PC-9 (cell line): ENCODE measurements around the gene SLC19A3. TPM values are rescaled to one million over a fixed set of nuclear protein-coding genes. Genes with fewer than 3 reads are reported as not detected.
"Not testable (repeated sequence)": the region's sequence is repeated elsewhere in the genome, so short reads cannot be mapped to it uniquely, and the experiment has no call there.

ENCODE experiments used
- BruUV-seq: library from RNA; stranded (reverse); fragments of 400-500 nt; replicated peaks from 2 replicates; lab custom pipeline; 2021; lab: Mats Ljungman, UMichigan
- CTCF ChIA-PET: fragments of 300-600 bp; sonication (Branson Sonifier 250); formaldehyde crosslinking; loops from one replicate; lab custom pipeline; 2022; ENCODE audit warnings: antibody characterized with exemption; lab: Charles Lee
- POLR2A ChIA-PET: fragments of 300-600 bp; sonication (Branson Sonifier 250); formaldehyde crosslinking; loops from one replicate; lab custom pipeline; 2022; ENCODE audit warnings: antibody characterized with exemption; ENCODE audit not compliant: unreplicated experiment; lab: Charles Lee
- DNase-seq, 2 experiments: peaks; one replicate each; pipeline versions ENCODE4 v3.0.0 to v3.0.0-alpha.2; 2015 to 2022; ENCODE audit warnings: mixed read lengths in 1 of 2
- H2AFZ ChIP-seq: fragments of 200-600 bp; sonication (generic); 2 replicates; pipeline ENCODE4 v1.8.1; 2017; ENCODE audit warnings: antibody characterized with exemption
- H3F3A ChIP-seq: fragments of 200-600 bp; sonication (generic); 2 replicates; pipeline ENCODE4 v1.8.1; 2017; ENCODE audit warnings: antibody characterized with exemption, mild to moderate bottlenecking, low read depth; ENCODE audit not compliant: insufficient read depth
- H3K27ac ChIP-seq: fragments of 200-600 bp; sonication (generic); 2 replicates; pipeline ENCODE4 v1.6.1; 2016; ENCODE audit warnings: mixed run types
- H3K27me3 ChIP-seq: fragments of 200-600 bp; sonication (generic); 2 replicates; pipeline ENCODE4 v1.6.1; 2016; ENCODE audit warnings: low read depth, mixed run types; ENCODE audit not compliant: insufficient read depth
- H3K36me3 ChIP-seq: fragments of 200-600 bp; sonication (generic); 2 replicates; pipeline ENCODE4 v1.6.1; 2016; ENCODE audit warnings: low read depth, mixed run types
- H3K4me1 ChIP-seq: fragments of 200-600 bp; sonication (generic); replicated peaks from 2 replicates; pipeline ENCODE4 v1.6.1; 2016; ENCODE audit warnings: mixed run types; ENCODE audit not compliant: insufficient read depth
- H3K4me2 ChIP-seq: fragments of 200-600 bp; sonication (generic); 2 replicates; pipeline ENCODE4 v1.6.1; 2017; ENCODE audit warnings: mixed run types
- H3K4me3 ChIP-seq: fragments of 200-600 bp; sonication (generic); 2 replicates; pipeline ENCODE4 v1.6.1; 2016; ENCODE audit warnings: mixed run types
- H3K79me2 ChIP-seq: fragments of 200-600 bp; sonication (generic); 2 replicates; pipeline ENCODE4 v1.6.1; 2017; ENCODE audit warnings: low read depth, mixed run types
- H3K9me2 ChIP-seq: fragments of 200-600 bp; sonication (generic); 2 replicates; pipeline ENCODE4 v1.8.1; 2017; ENCODE audit warnings: mild to moderate bottlenecking; ENCODE audit not compliant: insufficient read depth
- H3K9me3 ChIP-seq: fragments of 200-600 bp; sonication (generic); 2 replicates; pipeline ENCODE4 v1.8.1; 2016; ENCODE audit warnings: low read depth; ENCODE audit not compliant: insufficient read depth
- H4K20me1 ChIP-seq: fragments of 200-600 bp; sonication (generic); 2 replicates; pipeline ENCODE4 v1.8.1; 2017; ENCODE audit not compliant: insufficient read depth
- CTCF ChIP-seq: fragments of 200-600 bp; sonication (generic); conservative IDR thresholded peaks from 2 replicates; pipeline ENCODE4 v1.6.1; 2017; ENCODE audit warnings: mixed run types, antibody characterized with exemption, mild to moderate bottlenecking, moderate library complexity
- EZH2 ChIP-seq: fragments of 200-600 bp; sonication (generic); IDR thresholded peaks from 2 replicates; pipeline ENCODE4 v1.8.0; 2017; ENCODE audit warnings: antibody characterized with exemption, low read depth
- intact Hi-C: fragments of 100-400 bp; cut with micrococcal nuclease; formaldehyde crosslinking; loops from one replicate; pipeline ENCODE4 v1.10.0; 2022; ENCODE audit not compliant: unreplicated experiment
- total RNA-seq: library from RNA; stranded (reverse); gene quantifications from 2 replicates; pipeline ENCODE4 v1.2.3, GENCODE V29; 2021

SLC19A3 gene
- total RNA-seq, 1 experiment from 2014 or later, result 4.3 TPM

- Histone ChIP-seq H3K9me3 (no peaks in the 10 kb centered on the region), H3K4me2 (no peak overlapping the region), H3K9me2 (no peaks in the 10 kb centered on the region), H3K36me3 (no peaks in the 10 kb centered on the region), H2AFZ (no peak overlapping the region), H3K27me3 (no peaks in the 10 kb centered on the region), H3K4me3 (no peak overlapping the region), H3K27ac (no peak overlapping the region), H3F3A (no peaks in the 10 kb centered on the region), H4K20me1 (no peaks in the 10 kb centered on the region), H3K4me1 (no peaks in the 10 kb centered on the region), H3K79me2 (no peaks in the 10 kb centered on the region)
- ChIA-PET CTCF (no interaction called here), POLR2A (no interaction called here)
- TF ChIP-seq CTCF (no peak), EZH2 (no peak)
- intact Hi-C loops, result no loop called here
- no TSS peak for BruUV-seq
- DNase-seq, result no peak
Observed at GRCh38 chr2:227671170-227671905, 46.5 kb downstream of the SLC19A3 start.

GRCh38 chr2:227666631-227667170 is 51.1 kb downstream of the SLC19A3 start, which contains the start of gene SCYGR5:
SCYGR5 (plus strand) TSS chr2:227666804; CDS start chr2:227666804, 0 bp downstream.
- H3K4me1 ChIP-seq, H3K4me3 ChIP-seq, H3K9me2 ChIP-seq, H3K27me3 ChIP-seq, H3F3A ChIP-seq, H3K27ac ChIP-seq, CTCF ChIA-PET, H3K36me3 ChIP-seq, H3K9me3 ChIP-seq, POLR2A ChIA-PET, BruUV-seq, H4K20me1 ChIP-seq, H3K79me2 ChIP-seq, H3K4me2 ChIP-seq, DNase-seq, intact Hi-C loops, H2AFZ ChIP-seq: not testable (repeated sequence)

GRCh38 chr2:227665189-227665940 is 52.5 kb downstream of the SLC19A3 start:
- intact Hi-C loops, result no loop called here
- Histone ChIP-seq H3K79me2 (no peaks in the 10 kb centered on the region), H3K9me2 (no peaks in the 10 kb centered on the region), H3K27me3 (no peaks in the 10 kb centered on the region), H2AFZ (peak overlapping the region; percentile 27; the same call in 1 of the 2 replicates), H4K20me1 (no peaks in the 10 kb centered on the region), H3K4me1 (no peaks in the 10 kb centered on the region), H3K27ac (no peak overlapping the region), H3K9me3 (no peaks in the 10 kb centered on the region), H3K4me2 (no peak overlapping the region), H3F3A (no peaks in the 10 kb centered on the region), H3K36me3 (no peaks in the 10 kb centered on the region), H3K4me3 (no peak overlapping the region)
- POLR2A ChIA-PET, result no interaction called here
- no TSS peak for BruUV-seq
- TF ChIP-seq CTCF (no peak), EZH2 (no peak)
- no peak for DNase-seq
- CTCF ChIA-PET, result no interaction called here
